Measurements from ENCODE around the gene CPSF4L. TPM values are rescaled to one million over a fixed set of nuclear protein-coding genes. Genes with fewer than 3 reads are reported as not detected.
A peak's percentile ranks its signal among the peaks of the same experiment; 100 is the strongest.

CPSF4L gene
- total and polyA plus RNA-seq, 12 donors, result not detected

GRCh38 chr17:73308017-73308823 lies 46.5 kb upstream of the CPSF4L start:
- peak; percentile 35 to 90 for TF ChIP-seq POLR2A (IDR thresholded peaks at IDR 0.05)
- TF ChIP-seq, protein P1, sequence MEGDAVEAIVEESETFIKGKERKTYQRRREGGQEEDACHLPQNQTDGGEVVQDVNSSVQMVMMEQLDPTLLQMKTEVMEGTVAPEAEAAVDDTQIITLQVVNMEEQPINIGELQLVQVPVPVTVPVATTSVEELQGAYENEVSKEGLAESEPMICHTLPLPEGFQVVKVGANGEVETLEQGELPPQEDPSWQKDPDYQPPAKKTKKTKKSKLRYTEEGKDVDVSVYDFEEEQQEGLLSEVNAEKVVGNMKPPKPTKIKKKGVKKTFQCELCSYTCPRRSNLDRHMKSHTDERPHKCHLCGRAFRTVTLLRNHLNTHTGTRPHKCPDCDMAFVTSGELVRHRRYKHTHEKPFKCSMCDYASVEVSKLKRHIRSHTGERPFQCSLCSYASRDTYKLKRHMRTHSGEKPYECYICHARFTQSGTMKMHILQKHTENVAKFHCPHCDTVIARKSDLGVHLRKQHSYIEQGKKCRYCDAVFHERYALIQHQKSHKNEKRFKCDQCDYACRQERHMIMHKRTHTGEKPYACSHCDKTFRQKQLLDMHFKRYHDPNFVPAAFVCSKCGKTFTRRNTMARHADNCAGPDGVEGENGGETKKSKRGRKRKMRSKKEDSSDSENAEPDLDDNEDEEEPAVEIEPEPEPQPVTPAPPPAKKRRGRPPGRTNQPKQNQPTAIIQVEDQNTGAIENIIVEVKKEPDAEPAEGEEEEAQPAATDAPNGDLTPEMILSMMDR (IDR thresholded peaks at IDR 0.05), result no peak
- Histone ChIP-seq H3K36me3 (replicated peaks in 1 of 2) (no peaks in the 10 kb centered on the region), H3K4me3 (peak overlapping the region in 1 of 4 donors; percentile 88), H3K27ac (peak overlapping the region; percentile 90 to 99 (median 98)), H3K27me3 (no peaks in the 10 kb centered on the region), H3K4me1 (replicated peaks in 1 of 2) (peaks cover 66 to 73% of the 10 kb centered on the region in 2 donors), H3K9me3 (replicated peaks in 1 of 3) (no peaks in the 10 kb centered on the region)
- intact Hi-C loops (cut with DNase I), result no loop called here
- 13 to 30% (median 20%) methylated on average over 15 to 23 of the region's 23 CpGs for WGBS, 4 donors
- peak; percentile 93 to 98 (median 98) for DNase-seq

- TF ChIP-seq POLR2A (IDR thresholded peaks at IDR 0.05), result no peak
- TF ChIP-seq, protein P1 (IDR thresholded peaks at IDR 0.05), result no peak
- Histone ChIP-seq H3K4me3 (peak overlapping the region in 1 of 4 donors; percentile 11), H3K36me3 (replicated peaks in 1 of 2) (no peaks in the 10 kb centered on the region), H3K9me3 (replicated peaks in 1 of 3) (no peaks in the 10 kb centered on the region), H3K27me3 (no peaks in the 10 kb centered on the region), H3K4me1 (replicated peaks in 1 of 2) (peaks cover 71 to 74% of the 10 kb centered on the region in 2 donors), H3K27ac (peak overlapping the region; percentile 90 to 99 (median 98))
- intact Hi-C loops (cut with DNase I), result no loop called here
- DNase-seq, result peak in 5 of 7 donors; percentile 48 to 74 (median 61)
- WGBS, 4 donors, result 37 to 51% (median 43%) methylated on average over 5 to 9 of the region's 9 CpGs
These were observed 45.5 kb upstream of the CPSF4L start for GRCh38 chr17:73307130-73307529.

DNA sequence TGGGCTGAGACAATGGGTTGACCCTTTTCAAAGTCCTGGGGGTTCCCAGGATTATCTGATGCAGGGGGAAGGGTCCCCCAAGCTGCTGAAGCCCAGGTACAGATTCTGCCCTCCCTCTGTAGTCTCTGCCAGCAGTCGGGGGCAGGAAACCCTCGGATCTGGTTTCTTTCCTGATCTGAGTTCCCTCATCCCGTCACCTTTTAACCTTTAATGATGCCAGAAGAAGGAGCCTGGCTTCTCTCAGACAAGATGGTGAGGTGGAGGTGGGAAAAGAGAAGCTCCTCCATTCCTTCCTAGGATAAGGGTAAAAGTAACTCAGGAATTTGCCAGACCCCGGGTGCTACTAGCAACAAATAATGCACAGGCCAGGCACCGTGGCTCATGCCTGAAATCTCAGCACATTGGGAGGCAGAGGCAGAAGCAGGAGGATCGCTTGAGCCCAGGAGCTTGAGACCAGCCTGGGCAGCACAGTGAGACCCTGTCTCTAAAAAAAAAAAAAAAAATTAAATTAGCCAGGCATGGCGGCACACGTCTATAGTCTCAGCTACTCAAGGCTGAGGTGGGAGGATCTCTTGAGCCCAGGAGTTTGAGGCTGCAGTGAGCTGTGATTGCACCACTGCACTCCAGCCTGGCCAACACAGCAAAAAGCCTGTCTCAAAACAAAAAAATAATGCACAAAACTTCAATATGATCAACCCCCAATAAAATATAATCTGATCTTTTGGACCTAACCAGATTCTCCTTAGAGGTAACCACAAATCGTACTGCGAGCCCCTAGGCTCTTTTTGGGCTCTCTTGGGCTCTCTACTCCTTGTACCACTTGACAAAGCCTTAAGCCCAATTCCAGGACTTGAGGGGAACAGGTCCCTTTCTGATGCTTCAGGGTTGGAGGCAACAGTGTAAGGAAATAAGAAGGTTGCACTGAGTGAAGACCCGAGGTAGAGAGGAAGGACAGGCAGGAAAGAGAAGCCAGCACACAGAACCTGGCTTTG lies 44.5 kb upstream of the CPSF4L start:
- no peaks in the 10 kb centered on the region for H3K9me3 ChIP-seq (replicated peaks in 1 of 3)
- peak overlapping the region in 1 of 4 donors; percentile 51 for H3K4me3 ChIP-seq
- H3K27me3 ChIP-seq, result no peaks in the 10 kb centered on the region
- WGBS, 4 donors, result 37 to 46% (median 40%) methylated on average over 11 of the region's 11 CpGs
- peak in 1 of 2 donors; percentile 10 for TF ChIP-seq POLR2A (IDR thresholded peaks at IDR 0.05)
- TF ChIP-seq, protein P1 (IDR thresholded peaks at IDR 0.05), result no peak
- H3K36me3 ChIP-seq (replicated peaks in 1 of 2), result no peaks in the 10 kb centered on the region
- intact Hi-C loops (cut with DNase I), result no loop called here
- no peak for DNase-seq
- H3K27ac ChIP-seq, result peak overlapping the region; percentile 90 to 99 (median 98)
- H3K4me1 ChIP-seq (replicated peaks in 1 of 2), result peaks cover 74 to 84% of the 10 kb centered on the region in 2 donors

Data from adrenal gland (tissue), 12 donors.